Fibroblast of skin of left biceps (primary cell): Measurements from ENCODE around the gene UFL1.

Experiments
- DNase-seq, 2 experiments: peaks; one replicate each; pipeline ENCODE4 v3.0.0-alpha.2; 2013; ENCODE audit warnings: low read depth in 2 of 2

UFL1 gene

GRCh38 chr6:96571551-96571950 lies 49.9 kb downstream of the UFL1 start:
- DNase-seq = no peak

DNA sequence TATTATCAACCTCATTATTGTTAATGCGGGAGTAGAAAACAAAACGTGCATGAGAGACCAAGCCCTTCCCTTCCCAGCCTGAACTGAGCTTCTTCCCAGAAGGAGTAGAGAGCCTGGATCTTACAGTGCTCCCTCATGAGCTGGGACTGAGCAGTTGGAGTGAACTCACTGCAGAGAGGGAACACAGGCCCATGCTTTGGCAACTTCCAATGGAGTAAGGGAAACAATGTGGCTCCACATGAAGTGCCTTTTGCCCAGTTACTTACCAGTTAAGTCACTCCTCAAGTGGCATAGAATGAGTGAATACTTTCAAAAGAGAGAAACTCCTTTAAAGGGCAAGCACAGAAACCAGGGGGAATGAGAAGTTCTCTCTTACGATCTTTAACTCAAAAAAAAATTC lies 53.8 kb downstream of the UFL1 start:
- no peak for DNase-seq

GRCh38 chr6:96576221-96576620 lies 54.6 kb downstream of the UFL1 start:
- DNase-seq = no peak

DNA sequence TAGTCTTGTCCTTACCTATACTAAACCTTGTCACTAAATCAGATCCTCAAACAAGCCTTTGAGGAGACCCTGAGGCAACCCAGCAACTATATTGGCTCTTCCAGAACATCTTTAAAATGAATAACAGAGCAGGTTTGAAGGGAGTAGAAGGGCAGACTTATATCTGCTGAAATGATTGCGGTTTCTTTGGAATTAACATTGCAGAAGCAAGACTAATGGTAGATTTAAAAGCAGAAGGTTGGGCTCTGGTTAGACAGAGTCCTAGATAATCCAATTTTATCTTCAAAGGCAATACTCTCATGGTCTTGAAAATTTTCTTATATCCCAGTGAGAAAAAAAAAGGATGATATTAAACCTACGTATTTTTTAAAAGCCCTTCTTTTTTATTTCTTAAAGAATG lies 60.4 kb downstream of the UFL1 start:
- DNase-seq = no peak

- DNase-seq = no peak
Observed at GRCh38 chr6:96582436-96582835, 60.8 kb downstream of the UFL1 start.

GRCh38 chr6:96604420-96604819 lies 82.8 kb downstream of the UFL1 start:
- DNase-seq = no peak
